NCI-H1417 (cell line): ENCODE results near the gene DNM3.

ENCODE experiments used
- DNase-seq, 3 experiments: peaks; one replicate each; lab custom pipeline; 2025; lab: John Stamatoyannopoulos, UW

Gene DNM3

DNA sequence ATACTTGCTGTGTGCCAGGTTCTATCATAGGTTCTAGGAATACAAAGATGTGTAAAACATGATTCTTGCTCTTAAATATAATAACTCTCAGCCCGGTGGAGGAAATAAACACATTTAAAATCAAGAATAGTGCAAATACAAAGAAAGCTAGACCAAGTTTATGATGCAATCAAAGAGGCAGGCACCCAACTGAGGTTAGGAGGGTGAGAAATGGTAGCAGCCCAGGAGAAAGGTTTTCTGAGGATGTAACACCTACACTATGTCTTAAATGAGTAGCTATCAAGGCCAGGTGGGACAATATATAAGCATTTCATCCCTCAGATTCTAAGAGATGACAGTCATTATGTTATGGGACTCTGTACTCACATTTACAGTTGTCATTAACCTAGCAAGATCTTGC lies 612.3 kb downstream of the DNM3 start:
- DNase-seq = no peak

DNA sequence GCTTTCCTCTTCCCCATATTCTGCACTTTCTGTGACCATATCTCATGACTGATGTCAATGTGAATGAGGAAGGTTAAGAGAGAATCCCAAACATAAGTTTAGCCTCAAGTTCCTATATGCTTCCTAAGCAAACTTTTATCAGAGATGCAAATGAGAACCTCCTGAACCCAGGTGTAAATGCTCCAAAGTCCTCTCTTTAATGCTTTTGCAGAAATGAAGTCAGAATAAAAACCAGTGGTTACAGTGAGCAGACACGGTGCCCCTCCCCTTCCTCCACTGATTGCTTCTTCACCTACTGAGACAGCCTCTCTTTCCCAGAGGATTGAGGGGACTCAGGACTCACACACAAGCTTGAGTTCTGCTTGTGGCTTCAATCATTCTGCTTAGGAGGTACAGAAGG lies 614.2 kb downstream of the DNM3 start:
- DNase-seq = no peak

DNA sequence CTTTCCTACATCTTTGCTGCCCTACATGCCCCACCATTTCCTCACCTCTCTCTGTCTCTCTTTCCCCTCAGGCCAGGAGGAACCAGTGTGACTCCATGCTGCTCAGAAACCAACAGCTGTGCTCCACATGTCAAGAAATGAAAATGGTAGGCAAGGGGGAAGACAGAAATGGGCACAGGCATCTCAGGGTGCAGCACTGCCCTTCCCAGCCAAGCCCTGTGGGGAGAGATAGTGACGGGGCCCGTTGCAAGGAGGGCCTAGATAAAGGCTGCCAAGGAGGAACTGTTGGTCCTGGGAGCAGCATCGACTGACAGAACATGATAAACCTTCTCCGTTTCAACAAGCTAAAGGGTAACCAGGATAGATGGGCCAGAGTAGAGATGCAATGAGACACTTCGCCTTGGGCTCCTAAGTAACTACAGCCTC lies 615.1 kb downstream of the DNM3 start:
- DNase-seq = no peak

DNA sequence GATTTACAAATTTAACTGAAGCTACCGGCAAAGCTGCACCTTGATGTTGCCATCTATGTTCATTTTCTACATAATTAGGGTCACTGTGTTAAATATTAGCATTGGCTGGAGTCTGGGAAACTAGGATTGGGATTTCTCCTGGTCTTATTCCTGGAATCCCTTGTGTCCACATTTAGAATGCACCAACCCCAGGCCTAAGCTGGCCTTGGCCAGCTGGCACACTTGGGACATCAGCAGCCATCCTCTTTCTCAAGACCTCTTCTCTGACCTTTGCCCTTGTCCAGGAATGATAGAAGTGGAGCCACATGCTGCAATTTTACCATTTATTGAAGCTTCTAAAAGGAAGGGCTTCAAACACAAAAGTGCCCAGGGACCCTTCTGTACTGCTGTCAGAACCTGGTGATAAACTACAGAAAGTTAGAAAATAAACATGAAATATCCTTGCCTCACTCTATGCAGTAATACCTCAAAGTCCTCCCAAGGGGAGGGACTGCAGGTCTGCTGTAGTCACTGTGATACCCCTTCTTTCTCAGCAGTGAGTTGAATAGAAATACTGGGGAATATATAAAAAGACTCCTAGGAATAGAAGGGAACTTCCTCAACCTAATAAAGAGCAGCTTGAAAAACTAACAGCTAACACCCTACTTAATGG lies 616.3 kb downstream of the DNM3 start:
- no peak for DNase-seq

DNA sequence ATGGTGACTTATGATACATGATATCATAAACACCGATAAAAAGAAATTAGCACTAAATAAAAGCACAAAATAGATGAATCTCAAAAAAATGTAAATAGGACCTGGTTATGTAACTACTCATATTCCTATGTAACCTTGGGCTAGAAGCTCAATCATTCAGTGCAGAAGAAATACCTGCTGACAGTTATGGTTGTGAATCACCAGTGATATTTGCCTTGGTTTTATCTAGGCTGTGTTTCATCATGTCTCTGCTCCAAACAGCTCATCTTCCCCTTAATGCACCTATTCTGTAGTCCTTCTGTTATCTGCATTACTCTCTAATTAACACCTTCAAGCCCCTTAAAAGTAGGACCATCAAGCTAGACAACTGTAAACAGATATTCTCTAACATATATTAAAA lies 618.9 kb downstream of the DNM3 start:
- no peak for DNase-seq

DNA sequence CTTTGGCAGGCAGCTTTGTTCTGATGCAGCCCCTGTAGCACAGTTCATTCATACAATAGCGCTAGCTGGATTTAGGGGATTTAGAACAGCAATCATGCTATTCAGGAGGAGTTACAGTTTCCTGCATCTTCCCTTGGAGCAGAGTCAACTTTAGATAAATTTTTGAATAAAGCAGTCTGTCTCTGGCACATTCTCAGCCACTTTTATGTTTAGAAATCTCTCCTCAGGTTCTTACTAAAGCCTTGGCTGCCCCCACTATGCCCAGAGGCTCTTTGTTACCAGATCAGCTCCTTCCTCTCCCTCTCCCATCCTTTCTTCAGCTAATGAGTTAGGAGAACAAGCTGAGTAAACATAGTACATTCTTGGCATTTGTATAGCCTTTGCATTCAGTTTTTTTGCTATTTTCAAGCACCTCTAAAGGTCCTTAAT lies 619.6 kb downstream of the DNM3 start:
- DNase-seq = peak in 1 of 3 experiments; percentile 11
